ENCODE measurements around the gene SV2B.

The SV2B gene

DNA sequence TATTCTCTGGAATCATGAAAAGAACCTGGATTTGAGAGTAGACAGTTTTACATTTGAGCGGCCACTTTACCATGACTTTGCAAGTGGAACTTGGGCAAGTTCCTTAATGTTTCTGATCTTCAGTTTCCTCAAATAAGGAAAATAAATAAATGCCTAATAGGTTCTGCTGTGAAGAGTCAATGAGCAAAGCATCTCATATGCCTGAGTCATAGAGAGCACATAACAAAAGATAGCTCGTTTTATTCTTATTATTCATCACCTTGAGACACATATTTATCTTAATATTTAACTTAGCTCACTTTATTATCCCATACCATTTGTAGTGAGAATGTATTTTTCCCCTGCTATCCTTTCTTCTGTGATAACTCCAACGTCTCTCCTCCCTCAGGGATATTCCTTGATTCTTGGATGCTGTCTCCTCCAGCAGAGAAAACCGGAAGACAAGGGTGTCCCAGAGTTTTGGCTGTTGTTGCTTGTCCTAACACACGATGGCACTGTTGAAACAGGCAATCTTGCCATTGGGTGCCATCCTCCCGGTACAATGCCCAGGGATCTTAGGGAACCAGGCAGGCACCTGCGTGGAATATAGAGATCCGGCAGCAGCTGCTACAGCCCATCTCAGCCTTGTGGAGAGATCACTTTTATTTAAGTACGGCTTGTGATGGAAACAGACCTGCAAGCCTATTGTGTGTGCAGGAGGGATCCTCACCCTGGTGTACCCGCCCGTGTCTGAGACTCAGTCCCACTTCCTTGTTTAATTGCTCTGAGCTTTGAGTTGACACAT lies 44.3 kb upstream of the SV2B start (continued):
- TF ChIP-seq, protein P1, sequence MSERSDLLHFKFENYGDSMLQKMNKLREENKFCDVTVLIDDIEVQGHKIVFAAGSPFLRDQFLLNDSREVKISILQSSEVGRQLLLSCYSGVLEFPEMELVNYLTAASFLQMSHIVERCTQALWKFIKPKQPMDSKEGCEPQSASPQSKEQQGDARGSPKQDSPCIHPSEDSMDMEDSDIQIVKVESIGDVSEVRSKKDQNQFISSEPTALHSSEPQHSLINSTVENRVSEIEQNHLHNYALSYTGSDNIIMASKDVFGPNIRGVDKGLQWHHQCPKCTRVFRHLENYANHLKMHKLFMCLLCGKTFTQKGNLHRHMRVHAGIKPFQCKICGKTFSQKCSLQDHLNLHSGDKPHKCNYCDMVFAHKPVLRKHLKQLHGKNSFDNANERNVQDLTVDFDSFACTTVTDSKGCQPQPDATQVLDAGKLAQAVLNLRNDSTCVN (tag by site-specific recombination; optimal IDR thresholded peaks at IDR 0.05), result no peak
- TF ChIP-seq, protein P2, sequence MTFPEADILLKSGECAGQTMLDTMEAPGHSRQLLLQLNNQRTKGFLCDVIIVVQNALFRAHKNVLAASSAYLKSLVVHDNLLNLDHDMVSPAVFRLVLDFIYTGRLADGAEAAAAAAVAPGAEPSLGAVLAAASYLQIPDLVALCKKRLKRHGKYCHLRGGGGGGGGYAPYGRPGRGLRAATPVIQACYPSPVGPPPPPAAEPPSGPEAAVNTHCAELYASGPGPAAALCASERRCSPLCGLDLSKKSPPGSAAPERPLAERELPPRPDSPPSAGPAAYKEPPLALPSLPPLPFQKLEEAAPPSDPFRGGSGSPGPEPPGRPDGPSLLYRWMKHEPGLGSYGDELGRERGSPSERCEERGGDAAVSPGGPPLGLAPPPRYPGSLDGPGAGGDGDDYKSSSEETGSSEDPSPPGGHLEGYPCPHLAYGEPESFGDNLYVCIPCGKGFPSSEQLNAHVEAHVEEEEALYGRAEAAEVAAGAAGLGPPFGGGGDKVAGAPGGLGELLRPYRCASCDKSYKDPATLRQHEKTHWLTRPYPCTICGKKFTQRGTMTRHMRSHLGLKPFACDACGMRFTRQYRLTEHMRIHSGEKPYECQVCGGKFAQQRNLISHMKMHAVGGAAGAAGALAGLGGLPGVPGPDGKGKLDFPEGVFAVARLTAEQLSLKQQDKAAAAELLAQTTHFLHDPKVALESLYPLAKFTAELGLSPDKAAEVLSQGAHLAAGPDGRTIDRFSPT (tag by site-specific recombination; IDR thresholded peaks at IDR 0.05), result peak; percentile 62; the same call in 1 of the 2 replicates
- TF ChIP-seq ZNF776 (tag by site-specific recombination; IDR thresholded peaks at IDR 0.05; ENCODE audit: borderline replicate concordance) (no peak), ZNF133 (tag by site-specific recombination; IDR thresholded peaks at IDR 0.05) (no peak), IKZF3 (tag by site-specific recombination; IDR thresholded peaks at IDR 0.05) (peak; percentile 74; the same call in 1 of the 2 replicates), HOXC10 (CRISPR knock-in tag; IDR thresholded peaks at IDR 0.05) (no peak)

DNA sequence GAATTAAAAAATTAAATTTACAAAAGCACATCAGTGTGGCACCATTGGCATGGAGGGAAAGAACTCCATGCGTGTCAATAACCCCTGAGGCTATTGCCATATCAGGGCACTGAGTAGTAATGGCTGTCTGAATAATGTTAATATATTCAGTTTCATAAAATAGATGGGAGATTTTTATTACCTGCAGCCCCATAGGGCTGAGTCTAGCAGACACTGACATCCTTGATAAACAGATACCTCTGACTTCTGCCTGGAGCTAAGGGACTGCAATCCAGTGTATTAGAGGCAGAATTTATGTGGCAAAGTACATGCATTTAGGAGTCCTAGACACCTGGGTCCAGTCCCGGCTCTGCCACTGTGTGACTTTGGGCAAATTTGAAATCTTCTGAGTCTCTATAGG lies 38.8 kb upstream of the SV2B start:
- H3K9me3 ChIP-seq (ENCODE audit: control insufficient read depth, insufficient read depth, low read depth, low read length), result no peaks in the 10 kb centered on the region; the same call in 1 of the 2 replicates
- no peak for TF ChIP-seq KLF1 (tag by site-specific recombination; IDR thresholded peaks at IDR 0.05)
- TF ChIP-seq, protein P3, sequence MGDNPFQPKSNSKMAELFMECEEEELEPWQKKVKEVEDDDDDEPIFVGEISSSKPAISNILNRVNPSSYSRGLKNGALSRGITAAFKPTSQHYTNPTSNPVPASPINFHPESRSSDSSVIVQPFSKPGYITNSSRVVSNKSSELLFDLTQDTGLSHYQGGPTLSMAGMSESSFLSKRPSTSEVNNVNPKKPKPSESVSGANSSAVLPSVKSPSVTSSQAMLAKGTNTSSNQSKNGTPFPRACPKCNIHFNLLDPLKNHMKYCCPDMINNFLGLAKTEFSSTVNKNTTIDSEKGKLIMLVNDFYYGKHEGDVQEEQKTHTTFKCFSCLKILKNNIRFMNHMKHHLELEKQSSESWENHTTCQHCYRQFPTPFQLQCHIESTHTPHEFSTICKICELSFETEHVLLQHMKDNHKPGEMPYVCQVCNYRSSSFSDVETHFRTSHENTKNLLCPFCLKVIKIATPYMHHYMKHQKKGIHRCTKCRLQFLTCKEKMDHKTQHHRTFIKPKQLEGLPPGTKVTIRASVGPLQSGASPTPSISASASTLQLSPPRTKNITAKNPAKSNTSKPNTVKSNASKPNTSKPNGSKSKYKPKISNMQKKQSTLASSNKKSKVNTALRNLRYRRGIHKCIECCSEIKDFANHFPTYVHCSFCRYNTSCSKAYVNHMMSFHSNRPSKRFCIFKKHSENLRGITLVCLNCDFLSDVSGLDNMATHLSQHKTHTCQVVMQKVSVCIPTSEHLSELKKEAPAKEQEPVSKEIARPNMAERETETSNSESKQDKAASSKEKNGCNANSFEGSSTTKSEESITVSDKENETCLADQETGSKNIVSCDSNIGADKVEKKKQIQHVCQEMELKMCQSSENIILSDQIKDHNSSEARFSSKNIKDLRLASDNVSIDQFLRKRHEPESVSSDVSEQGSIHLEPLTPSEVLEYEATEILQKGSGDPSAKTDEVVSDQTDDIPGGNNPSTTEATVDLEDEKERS (tag by site-specific recombination; IDR thresholded peaks at IDR 0.05), result no peak
- no peak for TF ChIP-seq ZNF366 (tag by site-specific recombination; conservative IDR thresholded peaks at IDR 0.05)
- H3K27ac ChIP-seq (ENCODE audit: extremely low read depth, low read depth, low read length), result no peak overlapping the region
- POLR2A ChIA-PET, result no interaction called here
- H3K4me1 ChIP-seq (ENCODE audit: control insufficient read depth, insufficient read depth, low read length), result no peaks in the 10 kb centered on the region
- CTCF ChIA-PET, result interaction anchor here (1.0 to 1.2 kb wide), 2 partner anchors 163 to 211 kb away, joined by 3 read pairs; no protein-coding TSS in a partner anchor
- H3K4me3 ChIP-seq (ENCODE audit: low read depth, low read length), result no peak overlapping the region
- H3K36me3 ChIP-seq (ENCODE audit: control insufficient read depth in 2 of 2, insufficient read depth in 1 of 2, low read length in 2 of 2), result no peaks in the 10 kb centered on the region

DNA sequence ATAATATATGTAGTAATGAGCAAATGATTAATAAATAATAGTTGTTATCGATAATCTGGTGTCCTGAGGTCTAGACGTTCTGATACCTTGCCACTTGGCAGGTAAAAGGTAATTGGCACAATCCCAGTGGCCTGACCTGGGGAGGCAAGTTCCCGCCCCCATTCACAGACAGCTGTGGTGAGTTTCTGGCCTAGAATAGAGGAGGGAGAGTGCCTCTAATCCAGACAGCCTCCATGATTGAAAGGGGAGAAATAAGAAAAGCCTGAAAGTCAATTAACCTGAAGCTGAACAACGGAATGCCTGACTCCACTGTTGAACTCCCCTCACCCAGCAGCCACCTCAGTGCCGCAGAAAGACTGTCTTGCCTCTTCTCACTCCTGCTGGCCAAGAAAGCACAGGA lies 38.1 kb upstream of the SV2B start:
- Histone ChIP-seq H3K4me1 (ENCODE audit: control insufficient read depth, insufficient read depth, low read length) (no peaks in the 10 kb centered on the region), H3K9me3 (ENCODE audit: control insufficient read depth, insufficient read depth, low read depth, low read length) (no peaks in the 10 kb centered on the region; the same call in 1 of the 2 replicates), H3K27ac (ENCODE audit: extremely low read depth, low read depth, low read length) (no peak overlapping the region), H3K4me3 (ENCODE audit: low read depth, low read length) (no peak overlapping the region), H3K36me3 (ENCODE audit: control insufficient read depth in 2 of 2, insufficient read depth in 1 of 2, low read length in 2 of 2) (no peaks in the 10 kb centered on the region)
- ChIA-PET POLR2A (no interaction called here), CTCF (interaction anchor here (1.0 to 2.2 kb wide), 3 partner anchors 77 to 210 kb away, joined by 3 to 4 read pairs (median 4); no protein-coding TSS in a partner anchor)
- TF ChIP-seq ZNF112 (tag by site-specific recombination; IDR thresholded peaks at IDR 0.05), result no peak
- TF ChIP-seq, protein P4, sequence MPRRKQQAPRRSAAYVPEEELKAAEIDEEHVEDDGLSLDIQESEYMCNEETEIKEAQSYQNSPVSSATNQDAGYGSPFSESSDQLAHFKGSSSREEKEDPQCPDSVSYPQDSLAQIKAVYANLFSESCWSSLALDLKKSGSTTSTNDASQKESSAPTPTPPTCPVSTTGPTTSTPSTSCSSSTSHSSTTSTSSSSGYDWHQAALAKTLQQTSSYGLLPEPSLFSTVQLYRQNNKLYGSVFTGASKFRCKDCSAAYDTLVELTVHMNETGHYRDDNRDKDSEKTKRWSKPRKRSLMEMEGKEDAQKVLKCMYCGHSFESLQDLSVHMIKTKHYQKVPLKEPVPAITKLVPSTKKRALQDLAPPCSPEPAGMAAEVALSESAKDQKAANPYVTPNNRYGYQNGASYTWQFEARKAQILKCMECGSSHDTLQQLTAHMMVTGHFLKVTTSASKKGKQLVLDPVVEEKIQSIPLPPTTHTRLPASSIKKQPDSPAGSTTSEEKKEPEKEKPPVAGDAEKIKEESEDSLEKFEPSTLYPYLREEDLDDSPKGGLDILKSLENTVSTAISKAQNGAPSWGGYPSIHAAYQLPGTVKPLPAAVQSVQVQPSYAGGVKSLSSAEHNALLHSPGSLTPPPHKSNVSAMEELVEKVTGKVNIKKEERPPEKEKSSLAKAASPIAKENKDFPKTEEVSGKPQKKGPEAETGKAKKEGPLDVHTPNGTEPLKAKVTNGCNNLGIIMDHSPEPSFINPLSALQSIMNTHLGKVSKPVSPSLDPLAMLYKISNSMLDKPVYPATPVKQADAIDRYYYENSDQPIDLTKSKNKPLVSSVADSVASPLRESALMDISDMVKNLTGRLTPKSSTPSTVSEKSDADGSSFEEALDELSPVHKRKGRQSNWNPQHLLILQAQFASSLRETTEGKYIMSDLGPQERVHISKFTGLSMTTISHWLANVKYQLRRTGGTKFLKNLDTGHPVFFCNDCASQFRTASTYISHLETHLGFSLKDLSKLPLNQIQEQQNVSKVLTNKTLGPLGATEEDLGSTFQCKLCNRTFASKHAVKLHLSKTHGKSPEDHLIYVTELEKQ (tag by site-specific recombination; IDR thresholded peaks at IDR 0.05; ENCODE audit: borderline replicate concordance), result no peak
- TF ChIP-seq ZFP41 (tag by site-specific recombination; IDR thresholded peaks at IDR 0.05; ENCODE audit: borderline replicate concordance), result no peak
- no peak for TF ChIP-seq ZNF341 (tag by site-specific recombination; IDR thresholded peaks at IDR 0.05; ENCODE audit: low read depth)
- TF ChIP-seq ZNF626 (tag by site-specific recombination; IDR thresholded peaks at IDR 0.05), result no peak
- TF ChIP-seq ZNF391 (tag by site-specific recombination; IDR thresholded peaks at IDR 0.05; ENCODE audit: borderline replicate concordance, low read depth), result no peak
- no peak for TF ChIP-seq ZNF37A (tag by site-specific recombination; IDR thresholded peaks at IDR 0.05)
- no peak for TF ChIP-seq ZNF529 (tag by site-specific recombination; IDR thresholded peaks at IDR 0.05; ENCODE audit: insufficient replicate concordance)
- TF ChIP-seq, protein P5, sequence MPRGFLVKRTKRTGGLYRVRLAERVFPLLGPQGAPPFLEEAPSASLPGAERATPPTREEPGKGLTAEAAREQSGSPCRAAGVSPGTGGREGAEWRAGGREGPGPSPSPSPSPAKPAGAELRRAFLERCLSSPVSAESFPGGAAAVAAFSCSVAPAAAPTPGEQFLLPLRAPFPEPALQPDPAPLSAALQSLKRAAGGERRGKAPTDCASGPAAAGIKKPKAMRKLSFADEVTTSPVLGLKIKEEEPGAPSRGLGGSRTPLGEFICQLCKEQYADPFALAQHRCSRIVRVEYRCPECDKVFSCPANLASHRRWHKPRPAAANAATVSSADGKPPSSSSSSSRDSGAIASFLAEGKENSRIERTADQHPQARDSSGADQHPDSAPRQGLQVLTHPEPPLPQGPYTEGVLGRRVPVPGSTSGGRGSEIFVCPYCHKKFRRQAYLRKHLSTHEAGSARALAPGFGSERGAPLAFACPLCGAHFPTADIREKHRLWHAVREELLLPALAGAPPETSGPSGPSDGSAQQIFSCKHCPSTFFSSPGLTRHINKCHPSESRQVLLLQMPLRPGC (tag by site-specific recombination; IDR thresholded peaks at IDR 0.05), result no peak
- TF ChIP-seq ZNF600 (tag by site-specific recombination; IDR thresholded peaks at IDR 0.05), result no peak
